MM.1S (cell line): Measurements from ENCODE around the gene RABGAP1L.
A peak's percentile ranks its signal among the peaks of the same experiment; 100 is the strongest.

ENCODE experiments used
- DNase-seq: peaks from one replicate; pipeline ENCODE4 v3.0.0-alpha.2; 2015
- H2AFZ ChIP-seq: fragments of 300-600 bp; sonication (generic); 2 replicates; pipeline ENCODE4 v1.6.0; 2016; ENCODE audit warnings: antibody characterized with exemption, low read length
- H3F3A ChIP-seq: fragments of 300-600 bp; sonication (generic); 2 replicates; pipeline ENCODE4 v1.6.1; 2016; ENCODE audit warnings: mild to moderate bottlenecking, antibody characterized with exemption, low read length, moderate library complexity, mixed read lengths; ENCODE audit not compliant: insufficient read depth
- H3K27ac ChIP-seq: fragments of 300-600 bp; sonication (generic); 2 replicates; pipeline ENCODE4 v1.5.1; 2016; ENCODE audit warnings: mild to moderate bottlenecking, low read length
- H3K27me3 ChIP-seq: fragments of 300-600 bp; sonication (generic); replicated peaks from 2 replicates; pipeline ENCODE4 v1.6.0; 2016; ENCODE audit warnings: low read length; ENCODE audit not compliant: insufficient read depth
- H3K36me3 ChIP-seq: fragments of 300-600 bp; sonication (generic); replicated peaks from 2 replicates; pipeline ENCODE4 v1.6.1; 2016; ENCODE audit warnings: mild to moderate bottlenecking, low read length, mixed read lengths; ENCODE audit not compliant: insufficient read depth
- H3K4me1 ChIP-seq: fragments of 300-600 bp; sonication (generic); 2 replicates; pipeline ENCODE4 v1.6.1; 2016; ENCODE audit warnings: low read length, mixed read lengths
- H3K4me2 ChIP-seq: fragments of 300-600 bp; sonication (generic); 2 replicates; pipeline ENCODE4 v1.6.0; 2016; ENCODE audit warnings: low read depth, low read length
- H3K4me3 ChIP-seq: fragments of 300-600 bp; sonication (generic); 2 replicates; pipeline ENCODE4 v1.5.1; 2016; ENCODE audit warnings: low read length, mixed read lengths
- H3K79me2 ChIP-seq: fragments of 300-600 bp; sonication (generic); 2 replicates; pipeline ENCODE4 v1.6.1; 2016; ENCODE audit warnings: mixed run types, low read length, mixed read lengths
- H3K9ac ChIP-seq: fragments of 300-600 bp; sonication (generic); 2 replicates; pipeline ENCODE4 v1.6.1; 2016; ENCODE audit warnings: low read length, mixed read lengths
- H3K9me2 ChIP-seq: fragments of 300-600 bp; sonication (generic); replicated peaks from 2 replicates; pipeline ENCODE4 v1.6.1; 2016; ENCODE audit warnings: mild to moderate bottlenecking, low read length, mixed read lengths; ENCODE audit not compliant: insufficient read depth
- H3K9me3 ChIP-seq: fragments of 300-600 bp; sonication (generic); replicated peaks from 2 replicates; pipeline ENCODE4 v1.6.1; 2016; ENCODE audit warnings: mild to moderate bottlenecking, low read length, mixed read lengths; ENCODE audit not compliant: insufficient read depth
- H4K20me1 ChIP-seq: fragments of 300-600 bp; sonication (generic); 2 replicates; pipeline ENCODE4 v1.6.1; 2016; ENCODE audit warnings: mild to moderate bottlenecking, low read length, moderate library complexity, mixed read lengths; ENCODE audit not compliant: insufficient read depth
- CTCF ChIP-seq: fragments of 300-600 bp; sonication (generic); IDR thresholded peaks from 2 replicates; pipeline ENCODE4 v1.5.1; 2016; ENCODE audit warnings: antibody characterized with exemption, low read length, mixed read lengths
- EZH2 ChIP-seq: fragments of 300-600 bp; sonication (generic); optimal IDR thresholded peaks from 2 replicates; pipeline ENCODE3; 2017; ENCODE audit warnings: low read depth, mild to moderate bottlenecking, antibody characterized with exemption, low read length, mixed read lengths
- EZH2phosphoT487 ChIP-seq: fragments of 300-600 bp; sonication (generic); IDR thresholded peaks from 2 replicates; pipeline ENCODE4 v1.6.1; 2018; ENCODE audit warnings: antibody characterized with exemption, low read length

The RABGAP1L gene

GRCh38 chr1:174982971-174983689 is 823.8 kb downstream of the RABGAP1L start:
- peaks cover 2% of the 10 kb centered on the region for H3F3A ChIP-seq
- no peaks in the 10 kb centered on the region for H3K9me2 ChIP-seq
- H3K36me3 ChIP-seq: 0 out of 2 replicates have a peak, but pooled peaks cover 2% of the 10 kb centered on the region
- H3K79me2 ChIP-seq: no peaks in the 10 kb centered on the region
- DNase-seq: peak; percentile 81
- H3K4me3 ChIP-seq: no peak overlapping the region
- H3K4me1 ChIP-seq: peaks cover 2% of the 10 kb centered on the region
- TF ChIP-seq CTCF: peak; percentile 88
- no peak for TF ChIP-seq EZH2
- TF ChIP-seq EZH2phosphoT487: no peak
- H3K27ac ChIP-seq: no peak overlapping the region
- no peak overlapping the region for H2AFZ ChIP-seq
- no peaks in the 10 kb centered on the region for H4K20me1 ChIP-seq
- H3K27me3 ChIP-seq: no peaks in the 10 kb centered on the region
- H3K9ac ChIP-seq: no peak overlapping the region
- H3K9me3 ChIP-seq: no peaks in the 10 kb centered on the region
- H3K4me2 ChIP-seq: no peak overlapping the region

GRCh38 chr1:174984952-174985351 is 825.6 kb downstream of the RABGAP1L start:
- Histone ChIP-seq H3K79me2 (no peaks in the 10 kb centered on the region), H3K27me3 (no peaks in the 10 kb centered on the region), H3K4me2 (no peak overlapping the region), H3K27ac (no peak overlapping the region), H3F3A (peaks cover 20% of the 10 kb centered on the region), H2AFZ (no peak overlapping the region), H3K36me3 (0 out of 2 replicates have a peak, but pooled peaks cover 2% of the 10 kb centered on the region), H3K9me3 (no peaks in the 10 kb centered on the region), H3K4me3 (no peak overlapping the region), H3K9ac (no peak overlapping the region), H3K4me1 (peaks cover 19% of the 10 kb centered on the region), H3K9me2 (no peaks in the 10 kb centered on the region), H4K20me1 (no peaks in the 10 kb centered on the region)
- no peak for TF ChIP-seq EZH2
- TF ChIP-seq CTCF: no peak
- no peak for TF ChIP-seq EZH2phosphoT487
- no peak for DNase-seq

- peak; percentile 36 for DNase-seq
- no peaks in the 10 kb centered on the region for H3K36me3 ChIP-seq
- no peaks in the 10 kb centered on the region for H4K20me1 ChIP-seq
- TF ChIP-seq EZH2phosphoT487 (no peak), CTCF (no peak), EZH2 (no peak)
- H3K4me1 ChIP-seq: peaks cover 25% of the 10 kb centered on the region
- H3F3A ChIP-seq: peaks cover 26% of the 10 kb centered on the region
- H3K9me3 ChIP-seq: no peaks in the 10 kb centered on the region
- H3K27ac ChIP-seq: peak overlapping the region; percentile 30; the same call in 1 of the 2 replicates
- peak overlapping the region; percentile 27 for H3K4me2 ChIP-seq
- H3K9ac ChIP-seq: no peak overlapping the region
- no peak overlapping the region for H2AFZ ChIP-seq
- H3K27me3 ChIP-seq: no peaks in the 10 kb centered on the region
- H3K4me3 ChIP-seq: no peak overlapping the region
- no peaks in the 10 kb centered on the region for H3K9me2 ChIP-seq
- no peaks in the 10 kb centered on the region for H3K79me2 ChIP-seq
Measured at GRCh38 chr1:174988539-174988938, 829.2 kb downstream of the RABGAP1L start.
